PFSK-1 (cell line): ENCODE measurements around the gene TNKS2.

Source experiments
- FOXP2 ChIP-seq: optimal IDR thresholded peaks from 2 replicates; pipeline ENCODE3; 2011; ENCODE audit warnings: borderline replicate concordance, control low read depth, inconsistent platforms; ENCODE audit not compliant: insufficient read depth; ENCODE audit errors: extremely low read length, extremely low read depth
- POLR2AphosphoS5 ChIP-seq: IDR thresholded peaks from 2 replicates; pipeline ENCODE4 v1.6.1; 2012; ENCODE audit warnings: low read depth, mild to moderate bottlenecking, control low read depth, low read length, moderate library complexity
- REST ChIP-seq, 2 experiments: IDR thresholded peaks; 2 replicates each; pipeline versions ENCODE4 v1.6.1 to v1.8.0; 2011 to 2012; ENCODE audit warnings: low read depth in 2 of 2, low read length in 2 of 2, control low read depth in 1 of 2, inconsistent platforms in 1 of 2, mild to moderate bottlenecking in 1 of 2, moderate library complexity in 1 of 2; ENCODE audit not compliant: insufficient read depth in 1 of 2
- SIN3A ChIP-seq: IDR thresholded peaks from 2 replicates; pipeline ENCODE4 v1.6.1; 2012; ENCODE audit warnings: mild to moderate bottlenecking, low read length, moderate library complexity, borderline replicate concordance; ENCODE audit not compliant: insufficient read depth
- TAF1 ChIP-seq: IDR thresholded peaks from 2 replicates; pipeline ENCODE4 v1.6.1; 2012; ENCODE audit warnings: low read length, control low read depth, borderline replicate concordance; ENCODE audit not compliant: insufficient read depth

TNKS2 gene

GRCh38 chr10:91772461-91772860 is 25.8 kb upstream of the TNKS2 start:
- TF ChIP-seq TAF1 (no peak), SIN3A (no peak), POLR2AphosphoS5 (no peak)

- no peak for TF ChIP-seq POLR2AphosphoS5
- TF ChIP-seq FOXP2 = no peak
- TF ChIP-seq SIN3A = no peak
- TF ChIP-seq TAF1 = no peak
- no peak for TF ChIP-seq REST (IDR thresholded peaks at IDR 0.05; ENCODE audit: insufficient read depth in 1 of 2, low read depth in 2 of 2, low read length in 2 of 2)
Observed at GRCh38 chr10:91772869-91773268, 25.4 kb upstream of the TNKS2 start.

- TF ChIP-seq REST (IDR thresholded peaks at IDR 0.05; ENCODE audit: insufficient read depth in 1 of 2, low read depth in 2 of 2, low read length in 2 of 2) (no peak), TAF1 (no peak), POLR2AphosphoS5 (no peak), SIN3A (no peak), FOXP2 (no peak)
Observed at GRCh38 chr10:91774571-91774970, 23.7 kb upstream of the TNKS2 start.

GRCh38 chr10:91775731-91776130 is 22.5 kb upstream of the TNKS2 start:
- TF ChIP-seq POLR2AphosphoS5 (no peak), TAF1 (no peak), FOXP2 (no peak), REST (IDR thresholded peaks at IDR 0.05; ENCODE audit: insufficient read depth in 1 of 2, low read depth in 2 of 2, low read length in 2 of 2) (no peak), SIN3A (no peak)

- no peak for TF ChIP-seq POLR2AphosphoS5
- no peak for TF ChIP-seq SIN3A
- no peak for TF ChIP-seq REST (IDR thresholded peaks at IDR 0.05; ENCODE audit: insufficient read depth in 1 of 2, low read depth in 2 of 2, low read length in 2 of 2)
- TF ChIP-seq TAF1 = no peak
- no peak for TF ChIP-seq FOXP2
Observed at GRCh38 chr10:91776266-91776665, 22.0 kb upstream of the TNKS2 start.

GRCh38 chr10:91778485-91778884 is 19.7 kb upstream of the TNKS2 start:
- TF ChIP-seq SIN3A = no peak
- TF ChIP-seq REST (IDR thresholded peaks at IDR 0.05; ENCODE audit: insufficient read depth in 1 of 2, low read depth in 2 of 2, low read length in 2 of 2) = no peak
